ENCODE measurements around the gene CEP131. TPM values are rescaled to one million over a fixed set of nuclear protein-coding genes. Genes with fewer than 3 reads are reported as not detected.
A peak's percentile ranks its signal among the peaks of the same experiment; 100 is the strongest.

Gene CEP131
- total and polyA plus RNA-seq, 2 donors (not counting 3 experiments of a cell fraction or from before 2014, with no cell fraction given), result 5.3 to 17.9 TPM

- no peak for TF ChIP-seq MAX (IDR thresholded peaks at IDR 0.05; ENCODE audit: insufficient read depth, insufficient read length)
- peak in 1 of 2 donors; percentile 43 for TF ChIP-seq CTCF (IDR thresholded peaks at IDR 0.05; ENCODE audit: extremely low read depth in 1 of 2, insufficient read depth in 1 of 2, low read depth in 1 of 2, low read length in 2 of 2)
- no peaks in the 10 kb centered on the region for H3K27me3 ChIP-seq (ENCODE audit: control insufficient read depth in 2 of 2, insufficient read depth in 2 of 2, low read length in 2 of 2)
- POLR2A ChIA-PET, result no interaction called here
- peaks cover 0 to 37% of the 10 kb centered on the region in 2 experiments for H3K36me3 ChIP-seq (ENCODE audit: control insufficient read depth in 2 of 2, extremely low read depth in 1 of 2, insufficient read depth in 2 of 2, low read length in 2 of 2)
- no peak overlapping the region for H3K27ac ChIP-seq (ENCODE audit: insufficient read depth, low read depth, low read length)
- no peaks in the 10 kb centered on the region for H4K20me1 ChIP-seq (replicated peaks; ENCODE audit: control insufficient read depth, extremely low read depth, insufficient read depth, low read length)
- dilution Hi-C loops (cut with MboI; ENCODE audit: extremely low pct_ligation_motif_present, low sequenced_read_pairs), result no loop called here
- BruUV-seq (replicated peaks), result no TSS peak
- H3K9ac ChIP-seq (replicated peaks; ENCODE audit: extremely low read depth, insufficient read depth, low read length), result no peak overlapping the region
- H3K4me1 ChIP-seq (ENCODE audit: control insufficient read depth, extremely low read depth, insufficient read depth, low read length), result no peaks in the 10 kb centered on the region
- H3K4me2 ChIP-seq (ENCODE audit: insufficient read depth, low read length), result no peak overlapping the region
- no peak for FAIRE-seq
- intact Hi-C loops (cut with micrococcal nuclease), result no loop called here
- CTCF ChIA-PET, result interaction anchor here (1.6 kb wide), 1 partner anchor 9 kb away, joined by 4 read pairs; the partner anchor contains the start of genes NDUFAF8 and TEPSIN
- no peak for DNase-seq (ENCODE audit: low read depth, low spot score)
- H3K9me1 ChIP-seq (replicated peaks; ENCODE audit: control insufficient read depth, extremely low read depth, insufficient read depth, low read length), result no peaks in the 10 kb centered on the region
- no peaks in the 10 kb centered on the region for H3K9me3 ChIP-seq (replicated peaks; ENCODE audit: control insufficient read depth, insufficient read depth, low read length)
- H2AFZ ChIP-seq (ENCODE audit: low read depth, low read length), result no peak overlapping the region
- no peaks in the 10 kb centered on the region for H3K79me2 ChIP-seq (ENCODE audit: control insufficient read depth, insufficient read depth, low read length)
- H3K4me3 ChIP-seq (replicated peaks in 1 of 3; ENCODE audit: insufficient read depth in 1 of 3, low read depth in 1 of 3, low read length in 3 of 3), result no peak overlapping the region
Observed at GRCh38 chr17:81230043-81230820, 7.5 kb upstream of the CEP131 start.

GRCh38 chr17:81229666-81229920 is 6.8 kb upstream of the CEP131 start:
- Histone ChIP-seq H3K9ac (replicated peaks; ENCODE audit: extremely low read depth, insufficient read depth, low read length) (no peak overlapping the region), H3K9me3 (replicated peaks; ENCODE audit: control insufficient read depth, insufficient read depth, low read length) (no peaks in the 10 kb centered on the region), H3K79me2 (ENCODE audit: control insufficient read depth, insufficient read depth, low read length) (no peaks in the 10 kb centered on the region), H4K20me1 (replicated peaks; ENCODE audit: control insufficient read depth, extremely low read depth, insufficient read depth, low read length) (no peaks in the 10 kb centered on the region), H3K27ac (ENCODE audit: insufficient read depth, low read depth, low read length) (no peak overlapping the region), H3K4me3 (replicated peaks in 1 of 3; ENCODE audit: insufficient read depth in 1 of 3, low read depth in 1 of 3, low read length in 3 of 3) (no peak overlapping the region), H3K4me1 (ENCODE audit: control insufficient read depth, extremely low read depth, insufficient read depth, low read length) (no peaks in the 10 kb centered on the region), H3K27me3 (ENCODE audit: control insufficient read depth in 2 of 2, insufficient read depth in 2 of 2, low read length in 2 of 2) (no peaks in the 10 kb centered on the region), H3K9me1 (replicated peaks; ENCODE audit: control insufficient read depth, extremely low read depth, insufficient read depth, low read length) (no peaks in the 10 kb centered on the region), H3K36me3 (ENCODE audit: control insufficient read depth in 2 of 2, extremely low read depth in 1 of 2, insufficient read depth in 2 of 2, low read length in 2 of 2) (peaks cover 0 to 37% of the 10 kb centered on the region in 2 experiments), H2AFZ (ENCODE audit: low read depth, low read length) (no peak overlapping the region), H3K4me2 (ENCODE audit: insufficient read depth, low read length) (no peak overlapping the region)
- CTCF ChIA-PET, result interaction anchor here (1.6 kb wide), 1 partner anchor 9 kb away, joined by 4 read pairs; the partner anchor contains the start of genes NDUFAF8 and TEPSIN
- dilution Hi-C loops (cut with MboI; ENCODE audit: extremely low pct_ligation_motif_present, low sequenced_read_pairs), result no loop called here
- POLR2A ChIA-PET, result no interaction called here
- intact Hi-C loops (cut with micrococcal nuclease), result no loop called here
- DNase-seq (ENCODE audit: low read depth, low spot score), result no peak
- no peak for FAIRE-seq
- no TSS peak for BruUV-seq (replicated peaks)
- no peak for TF ChIP-seq POLR2AphosphoS5 (IDR thresholded peaks at IDR 0.05; ENCODE audit: insufficient read depth, low read depth, low read length)
- TF ChIP-seq GATA2 (IDR thresholded peaks at IDR 0.05; ENCODE audit: insufficient read depth, insufficient read length, low read depth, low read length), result no peak
- TF ChIP-seq MYC (IDR thresholded peaks at IDR 0.05; ENCODE audit: low read depth, low read length), result no peak
- no peak for TF ChIP-seq EZH2 (IDR thresholded peaks at IDR 0.05; ENCODE audit: borderline replicate concordance, low read depth, low read length, severe bottlenecking)
- TF ChIP-seq POLR2A (IDR thresholded peaks at IDR 0.05; ENCODE audit: low read depth, low read length), result no peak
- no peak for TF ChIP-seq JUN (IDR thresholded peaks at IDR 0.05; ENCODE audit: borderline replicate concordance, insufficient read depth, insufficient read length, low read depth)
- no peak for TF ChIP-seq MAX (IDR thresholded peaks at IDR 0.05; ENCODE audit: insufficient read depth, insufficient read length)
- no peak for TF ChIP-seq CTCF (IDR thresholded peaks at IDR 0.05; ENCODE audit: extremely low read depth in 1 of 2, insufficient read depth in 1 of 2, low read depth in 1 of 2, low read length in 2 of 2)
- TF ChIP-seq FOS (IDR thresholded peaks at IDR 0.05; ENCODE audit: borderline replicate concordance, insufficient read depth, low read length), result no peak
